ENCODE measurements around the gene SLC9A4.

- peak; percentile 82 for TF ChIP-seq CTCF (IDR thresholded peaks at IDR 0.05)
- no peak for TF ChIP-seq EZH2 (IDR thresholded peaks at IDR 0.05; ENCODE audit: borderline replicate concordance, insufficient read depth, low read depth, low read length, poor library complexity, severe bottlenecking)
Observed at GRCh38 chr2:102442967-102443828, 29.8 kb upstream of the SLC9A4 start.

All from B cell (primary cell).